Raji (cell line): ENCODE data around the gene VWF.

Experiments used
- POLR2A ChIP-seq: IDR thresholded peaks from 2 replicates; pipeline ENCODE4 v1.6.1; 2011; ENCODE audit warnings: low read depth, low read length, control low read depth; ENCODE audit not compliant: insufficient read depth

Gene VWF

DNA sequence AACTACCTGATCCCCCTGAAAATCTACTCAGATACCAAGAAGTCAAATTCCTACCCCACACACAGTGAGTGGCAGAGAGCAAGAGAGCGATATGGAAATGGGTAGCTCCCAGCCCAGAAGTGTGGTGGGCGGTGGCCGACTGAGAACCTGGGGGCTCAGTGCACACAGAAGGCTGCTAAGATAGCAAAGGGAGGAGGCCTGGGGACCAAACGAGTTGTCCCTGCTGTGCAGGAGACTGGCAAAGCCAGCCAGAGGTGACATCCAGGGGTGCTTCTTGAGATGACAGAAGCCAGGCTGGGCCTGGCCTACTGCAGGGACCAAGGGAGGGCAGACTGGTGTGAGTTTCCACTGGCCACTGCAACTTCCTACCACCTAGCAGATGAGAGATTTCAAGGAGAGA, 52.9 kb downstream of the VWF start:
- TF ChIP-seq POLR2A: no peak

DNA sequence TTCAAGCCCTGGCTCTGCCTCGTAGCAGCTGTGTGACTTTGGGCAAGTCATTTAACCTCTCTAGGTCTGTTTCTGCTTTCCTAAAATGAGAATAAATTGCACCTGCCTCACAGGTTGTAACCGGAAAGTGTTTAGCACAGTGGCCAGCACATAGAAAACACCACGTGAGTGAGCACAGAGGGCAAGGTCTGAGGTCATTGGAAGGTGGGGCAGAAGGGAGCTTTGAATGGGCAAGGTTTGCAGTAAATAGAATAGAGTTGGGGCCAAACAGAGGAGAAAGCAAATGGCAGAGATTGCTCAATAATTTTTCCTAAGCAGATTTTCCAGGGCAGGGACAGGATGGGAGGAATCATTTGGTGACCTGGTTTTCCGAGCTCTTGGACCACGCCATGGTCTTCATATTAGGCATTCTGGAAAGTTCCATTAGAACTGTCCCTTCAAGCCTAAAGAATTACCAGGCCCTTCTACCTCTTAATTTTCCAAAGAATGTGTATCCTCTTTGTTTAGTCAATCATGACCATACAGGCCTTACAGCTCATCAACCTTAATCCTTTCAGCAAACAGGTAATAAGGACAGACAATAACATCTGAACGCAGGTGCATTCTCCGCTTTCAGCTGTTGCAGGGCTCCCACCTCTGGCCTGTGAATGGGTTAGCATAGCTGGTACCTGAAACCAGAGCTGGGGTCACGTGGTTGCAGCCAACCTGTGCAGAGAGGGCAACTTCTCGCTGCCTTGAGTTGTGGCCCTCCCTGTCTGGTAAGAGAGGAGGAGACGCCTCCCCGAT, 53.8 kb downstream of the VWF start:
- no peak for TF ChIP-seq POLR2A

- TF ChIP-seq POLR2A: no peak
Measured at GRCh38 chr12:6069437-6070093, 54.9 kb downstream of the VWF start.

DNA sequence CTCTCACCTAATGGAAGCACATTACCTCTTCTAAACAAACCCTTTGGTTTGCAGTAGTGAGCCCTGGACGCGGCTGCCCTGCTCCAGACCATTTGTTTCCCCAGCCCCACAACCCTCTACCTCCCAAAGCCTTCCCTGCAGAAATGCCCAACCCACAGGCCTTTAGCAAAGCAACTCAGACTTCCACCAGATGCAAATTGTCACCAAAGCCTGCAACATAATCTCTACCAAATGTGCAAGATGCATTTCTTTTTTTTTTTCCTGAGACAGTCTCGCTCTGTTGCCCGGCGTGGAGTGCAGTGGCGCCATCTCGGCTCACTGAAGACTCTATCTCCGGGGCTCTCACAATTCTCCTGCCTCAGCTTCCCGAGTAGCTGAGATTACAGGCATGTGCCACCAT, 56.2 kb downstream of the VWF start:
- TF ChIP-seq POLR2A: no peak

- TF ChIP-seq POLR2A: no peak
Measured at GRCh38 chr12:6067152-6067916, 57.1 kb downstream of the VWF start.

DNA sequence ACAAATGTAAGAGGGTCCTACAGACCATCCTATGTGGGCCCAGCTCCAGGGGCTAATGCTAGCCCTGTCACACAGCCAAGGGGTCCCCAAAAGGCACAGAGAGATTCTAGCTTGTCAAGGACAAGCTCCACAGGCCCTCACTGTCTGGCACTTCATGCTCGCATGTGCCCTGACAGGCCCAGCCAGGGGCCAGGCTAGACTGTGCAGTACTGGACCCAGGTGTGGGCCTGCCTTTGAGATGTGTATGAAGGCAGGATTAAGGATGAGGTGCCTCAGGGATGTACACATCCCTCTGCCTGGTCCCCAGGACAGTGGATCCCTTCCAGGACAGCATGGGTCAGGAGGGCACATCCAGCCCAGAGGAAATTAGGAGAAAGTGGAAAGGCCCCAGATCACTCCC, 57.8 kb downstream of the VWF start:
- no peak for TF ChIP-seq POLR2A

- no peak for TF ChIP-seq POLR2A
Measured at GRCh38 chr12:6065863-6066199, 58.6 kb downstream of the VWF start.

DNA sequence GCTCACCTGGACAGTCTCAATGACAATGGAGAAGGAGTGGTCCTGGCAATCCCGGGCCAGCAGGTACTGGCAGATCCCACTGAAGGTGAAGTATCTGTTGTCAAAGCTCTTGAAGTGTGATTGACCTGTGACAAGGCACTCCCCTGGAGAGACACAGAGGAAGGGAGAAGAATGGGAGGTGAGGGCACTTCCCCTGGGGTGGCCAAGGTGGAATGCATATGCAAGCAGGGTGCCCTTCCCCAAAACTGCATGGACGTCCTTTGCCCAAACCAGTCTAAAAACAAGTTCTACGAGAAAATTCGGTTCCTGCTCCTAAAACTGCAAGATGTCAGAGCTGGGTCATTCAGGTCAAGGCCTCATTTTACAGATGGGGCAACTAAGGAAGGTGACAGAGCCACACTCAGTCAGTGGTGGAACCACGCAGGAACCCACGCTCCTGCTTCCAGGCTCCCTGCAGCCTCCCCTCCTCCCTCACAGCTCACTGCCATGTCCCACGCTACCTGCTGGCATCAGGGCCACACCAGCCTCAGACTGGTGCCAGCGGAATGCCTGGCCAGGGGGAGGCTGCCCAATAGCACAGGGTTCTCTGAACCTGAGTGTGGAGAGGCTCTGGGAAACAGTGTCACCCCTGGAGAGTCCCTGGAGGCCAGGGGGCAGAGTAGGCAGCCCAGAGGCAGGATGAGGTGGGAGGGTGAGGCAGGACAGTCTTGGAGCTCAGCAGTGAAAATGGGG, 59.2 kb downstream of the VWF start:
- no peak for TF ChIP-seq POLR2A

DNA sequence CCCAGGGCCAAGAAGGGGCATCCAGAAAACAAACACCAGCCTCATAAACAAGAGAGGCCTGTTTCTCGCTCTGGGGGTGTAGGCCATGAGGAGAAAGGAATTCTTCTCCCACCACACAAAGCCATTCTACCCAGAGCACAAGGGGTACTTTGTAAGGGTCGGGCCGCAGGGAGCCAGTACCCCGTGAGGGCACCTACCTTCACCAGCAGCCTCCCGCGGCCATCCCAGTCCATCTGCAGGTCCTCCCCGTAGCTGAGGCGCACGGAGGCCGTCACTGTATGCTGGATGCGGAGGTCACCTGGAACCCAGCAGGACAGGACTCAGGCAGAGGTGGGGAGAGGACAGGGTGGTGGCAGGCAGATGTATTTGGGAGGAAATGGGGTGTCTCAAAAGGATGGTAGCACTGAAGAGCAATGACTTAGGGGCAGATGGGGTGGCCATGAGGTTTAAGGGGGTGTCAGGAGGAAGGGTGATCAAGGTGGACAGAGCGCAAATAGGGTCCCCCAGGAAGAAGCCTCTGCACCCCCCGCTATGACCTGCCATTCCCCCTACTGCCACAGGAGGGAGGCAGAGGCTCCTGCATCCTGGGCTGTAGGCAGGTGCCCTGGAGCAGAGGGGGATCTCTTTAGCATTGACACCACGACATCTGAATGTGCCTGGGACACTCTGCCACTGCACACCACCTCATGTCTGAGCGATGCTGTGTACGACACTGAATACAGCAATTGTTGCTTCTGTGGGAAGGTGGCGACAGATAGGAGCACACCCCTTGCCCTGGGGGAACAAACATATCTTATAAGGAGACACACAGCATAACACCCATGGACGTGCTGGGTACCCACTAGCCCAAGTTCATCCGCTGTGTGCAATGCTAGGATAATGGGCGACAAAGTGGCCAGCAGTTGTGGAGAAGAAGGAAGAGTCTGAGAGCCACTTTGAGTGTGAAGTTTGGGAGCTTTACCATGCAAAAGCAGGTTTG, 61.4 kb downstream of the VWF start:
- TF ChIP-seq POLR2A: no peak

DNA sequence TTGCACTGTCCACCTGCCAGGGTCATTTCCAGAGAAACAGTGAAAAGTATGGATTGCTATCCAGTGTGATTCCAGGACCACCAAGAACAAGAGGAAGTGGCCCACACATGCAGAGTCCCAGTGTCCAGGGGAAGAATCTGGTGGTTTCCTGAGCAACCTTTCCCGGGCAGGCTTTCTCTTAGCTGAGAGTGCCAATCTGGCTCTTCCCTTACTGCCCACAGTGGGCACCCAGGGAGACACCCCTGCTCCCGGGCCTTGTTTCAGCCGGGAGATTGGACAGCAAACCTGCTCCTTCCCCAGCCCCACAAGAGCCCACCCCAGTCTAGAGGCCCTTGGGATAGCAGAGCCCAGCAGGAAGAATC, 62.1 kb downstream of the VWF start:
- TF ChIP-seq POLR2A: no peak

DNA sequence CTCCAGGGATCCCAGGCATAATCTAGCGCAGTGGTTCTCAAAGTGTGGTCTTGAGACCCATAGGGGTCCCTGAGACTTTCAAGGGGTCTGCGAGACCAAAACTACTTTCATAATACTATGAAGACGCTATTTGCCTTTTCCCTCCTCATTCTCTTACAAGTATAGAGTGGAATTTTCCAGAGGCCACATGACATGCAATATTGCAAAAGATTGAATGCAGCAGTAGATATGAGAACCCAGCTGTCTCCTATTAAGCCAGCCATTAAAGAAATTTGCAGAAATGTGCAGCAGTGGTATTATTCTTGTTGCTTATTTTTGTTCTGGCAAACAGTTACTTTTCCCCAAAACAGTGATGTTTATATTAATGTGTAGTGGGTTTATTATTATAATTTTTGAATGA, 62.8 kb downstream of the VWF start:
- TF ChIP-seq POLR2A: no peak

DNA sequence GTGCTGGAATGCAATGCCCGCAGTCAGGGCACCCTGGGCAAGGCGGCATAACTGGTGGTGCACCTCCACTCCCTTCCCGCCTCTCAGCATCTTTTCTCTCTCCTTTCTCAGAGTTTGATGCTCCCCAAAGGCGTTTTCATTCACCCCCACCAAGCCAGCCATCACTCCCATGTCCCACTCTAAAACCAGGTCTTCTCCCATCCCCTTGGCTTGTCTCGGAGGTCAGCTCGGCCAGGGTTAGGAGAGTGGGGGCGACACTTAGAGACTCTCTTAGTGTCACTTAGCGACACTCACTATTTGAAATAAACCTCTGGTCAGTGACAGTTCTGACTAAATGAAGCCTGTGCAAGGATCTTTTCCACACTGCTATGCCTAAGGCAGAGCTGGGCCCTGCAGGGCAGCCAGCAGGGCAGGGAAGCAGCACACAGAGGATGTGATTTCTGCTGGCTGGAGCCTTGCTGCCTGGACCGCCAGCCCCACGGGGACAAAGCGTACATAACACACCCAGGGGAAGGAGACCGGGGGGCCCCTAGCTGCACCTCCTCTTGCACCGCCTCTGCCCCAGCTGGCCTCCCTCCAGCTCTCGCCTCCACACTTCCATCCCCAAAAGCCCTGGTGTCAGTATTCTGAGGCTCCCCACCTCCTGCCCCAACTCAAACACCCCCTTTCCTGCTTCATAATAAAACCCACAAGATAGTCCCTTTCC, 64.5 kb downstream of the VWF start:
- no peak for TF ChIP-seq POLR2A

DNA sequence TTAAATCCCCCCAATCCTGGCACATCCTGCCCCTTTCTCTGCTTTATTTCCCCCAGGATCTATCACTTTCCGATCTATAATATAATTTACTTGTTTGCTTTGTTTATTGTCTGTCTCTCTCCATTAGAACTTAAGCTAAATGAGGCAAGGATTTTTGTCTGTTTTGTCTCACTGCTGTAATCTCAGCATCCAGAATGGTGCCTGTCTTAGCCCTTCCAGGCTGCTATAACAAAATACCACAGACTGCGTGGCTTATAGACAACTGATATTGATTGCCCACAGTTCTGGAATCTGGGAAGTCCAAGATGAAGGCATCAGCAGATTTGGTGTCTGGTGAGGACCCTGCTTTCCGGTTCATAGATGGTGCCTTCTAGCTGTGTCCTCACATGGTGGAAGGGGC, 65.2 kb downstream of the VWF start:
- TF ChIP-seq POLR2A: no peak

GRCh38 chr12:6058481-6059161, 65.8 kb downstream of the VWF start:
- TF ChIP-seq POLR2A: no peak

- TF ChIP-seq POLR2A: no peak
Measured at GRCh38 chr12:6057700-6058099, 66.8 kb downstream of the VWF start.
